GM11168 (cell line): ENCODE data around the gene CNKSR3.

Experiments
- in situ Hi-C: fragments of 300-500 bp; cut with MboI; formaldehyde crosslinking; loops from one replicate; pipeline ENCODE4 v1.12.0; 2022; ENCODE audit warnings: low sequenced_read_pairs; ENCODE audit not compliant: unreplicated experiment

Gene CNKSR3

DNA sequence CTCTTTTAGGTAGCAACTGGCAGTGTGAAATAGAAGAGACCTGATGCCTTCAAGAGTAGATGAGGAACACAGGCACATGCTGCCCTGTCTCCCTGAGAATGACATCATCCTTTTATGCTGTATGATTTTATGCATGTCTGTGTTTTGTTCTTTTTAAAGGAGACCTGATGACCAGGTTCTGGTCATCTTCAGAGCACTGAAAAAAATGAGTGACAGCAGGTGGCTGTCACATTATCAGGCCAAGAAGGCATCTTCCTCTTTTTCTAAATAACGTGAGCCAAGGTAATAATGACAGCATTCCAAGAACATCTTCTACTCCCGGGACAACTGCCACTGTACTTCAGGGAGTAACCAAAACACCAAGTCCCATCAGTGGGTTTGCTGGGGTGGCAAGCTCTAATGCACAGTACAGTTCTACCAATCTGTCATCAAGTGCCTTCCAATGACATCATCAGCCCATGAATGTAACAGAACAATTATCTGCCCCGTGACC lies 28.9 kb downstream of the CNKSR3 start:
- in situ Hi-C loops: no loop called here

DNA sequence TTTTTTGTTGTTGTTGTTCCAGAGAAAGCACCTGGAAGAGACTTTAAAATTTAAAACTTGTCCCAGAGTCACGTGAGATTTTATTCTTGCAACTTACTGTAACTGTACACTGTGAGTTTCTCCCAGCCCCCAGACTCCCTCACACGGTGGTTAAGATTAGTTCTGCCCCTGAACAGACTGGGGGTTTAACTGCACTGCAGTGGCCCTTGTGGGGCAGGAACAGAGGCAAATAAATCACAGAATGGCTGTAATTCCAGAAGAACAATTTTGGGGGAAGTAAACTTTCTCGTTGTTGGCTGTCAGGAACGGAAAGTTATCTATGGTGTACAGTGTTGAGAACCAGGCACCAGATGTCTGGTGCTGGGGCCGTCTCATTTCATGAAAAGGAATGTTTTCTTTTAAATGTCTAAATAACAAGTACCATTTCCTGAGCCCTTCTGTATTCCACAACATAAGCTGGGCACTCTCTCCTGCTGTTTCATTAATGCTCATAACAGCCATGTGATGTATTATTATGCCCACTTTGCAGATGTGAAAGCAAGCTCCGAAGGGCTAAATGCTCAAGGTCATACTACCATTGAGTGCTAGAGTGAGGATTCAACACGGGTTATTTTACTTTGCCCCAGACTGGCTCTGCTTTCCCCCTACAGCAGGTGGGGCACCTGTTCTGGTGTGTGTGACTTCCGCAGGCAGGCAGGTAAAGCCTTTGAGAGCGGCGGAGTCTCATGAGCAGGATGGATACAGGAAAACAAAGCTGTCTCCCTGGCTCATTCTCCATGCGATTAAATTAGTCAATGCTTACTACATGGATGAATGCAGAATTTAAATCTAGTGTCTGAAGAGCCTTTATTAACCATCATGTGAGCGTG lies 30.5 kb downstream of the CNKSR3 start:
- in situ Hi-C loops: no loop called here

- in situ Hi-C loops: no loop called here
Observed at GRCh38 chr6:154479351-154479769, 31.1 kb downstream of the CNKSR3 start.

GRCh38 chr6:154478701-154479060 lies 31.8 kb downstream of the CNKSR3 start:
- in situ Hi-C loops: no loop called here

DNA sequence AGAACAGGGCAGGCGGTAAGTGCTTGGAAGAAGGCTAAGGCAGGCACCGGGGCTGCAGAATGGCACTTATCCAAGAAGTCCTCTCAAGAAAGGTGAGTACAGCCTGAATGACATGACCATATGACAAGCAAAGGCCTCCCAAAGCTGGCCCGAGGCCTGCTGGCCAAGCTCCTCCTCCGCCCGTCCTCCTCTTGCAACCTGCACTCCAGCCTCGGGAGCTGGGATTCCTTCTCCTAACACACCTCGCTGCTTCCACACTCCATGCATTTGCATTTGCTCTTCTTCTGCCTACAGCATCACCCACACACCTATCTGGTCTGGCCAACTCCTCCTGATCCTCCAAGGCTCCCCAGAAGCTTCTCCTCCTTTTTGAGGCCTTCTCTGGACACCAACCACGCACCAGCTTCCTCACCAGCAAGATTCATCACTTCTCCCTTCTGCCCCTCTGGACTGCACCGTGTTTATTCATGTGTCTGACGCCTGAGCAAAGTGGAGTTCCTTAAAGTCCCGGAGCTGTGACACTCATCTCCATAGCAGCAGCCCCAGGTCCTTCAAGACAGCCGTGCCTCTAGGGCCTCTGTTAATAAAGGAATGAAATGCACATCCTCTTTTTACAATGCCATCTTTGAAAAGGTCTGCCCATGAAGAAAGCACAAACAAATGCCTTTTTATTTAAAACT lies 32.3 kb downstream of the CNKSR3 start:
- in situ Hi-C loops: no loop called here

DNA sequence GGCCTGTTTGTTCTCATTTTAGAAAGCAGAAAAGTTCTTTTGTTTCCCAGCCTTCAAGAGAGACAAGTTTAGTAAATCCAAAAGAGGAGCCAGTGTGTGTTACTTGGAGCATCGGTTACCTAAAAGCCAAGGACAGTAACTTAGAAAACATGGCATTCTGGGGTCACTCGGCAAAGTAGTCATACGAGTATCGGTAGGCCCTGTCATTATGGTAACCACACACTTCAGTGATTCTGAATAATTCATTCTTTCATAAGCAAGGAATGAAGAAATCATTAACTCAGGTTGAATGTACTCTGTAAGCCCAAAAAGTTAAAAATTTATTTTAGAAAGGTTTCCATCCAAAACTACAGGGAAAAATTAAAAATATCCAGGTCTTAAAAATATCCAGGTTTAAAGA lies 34.0 kb downstream of the CNKSR3 start:
- in situ Hi-C loops: no loop called here

DNA sequence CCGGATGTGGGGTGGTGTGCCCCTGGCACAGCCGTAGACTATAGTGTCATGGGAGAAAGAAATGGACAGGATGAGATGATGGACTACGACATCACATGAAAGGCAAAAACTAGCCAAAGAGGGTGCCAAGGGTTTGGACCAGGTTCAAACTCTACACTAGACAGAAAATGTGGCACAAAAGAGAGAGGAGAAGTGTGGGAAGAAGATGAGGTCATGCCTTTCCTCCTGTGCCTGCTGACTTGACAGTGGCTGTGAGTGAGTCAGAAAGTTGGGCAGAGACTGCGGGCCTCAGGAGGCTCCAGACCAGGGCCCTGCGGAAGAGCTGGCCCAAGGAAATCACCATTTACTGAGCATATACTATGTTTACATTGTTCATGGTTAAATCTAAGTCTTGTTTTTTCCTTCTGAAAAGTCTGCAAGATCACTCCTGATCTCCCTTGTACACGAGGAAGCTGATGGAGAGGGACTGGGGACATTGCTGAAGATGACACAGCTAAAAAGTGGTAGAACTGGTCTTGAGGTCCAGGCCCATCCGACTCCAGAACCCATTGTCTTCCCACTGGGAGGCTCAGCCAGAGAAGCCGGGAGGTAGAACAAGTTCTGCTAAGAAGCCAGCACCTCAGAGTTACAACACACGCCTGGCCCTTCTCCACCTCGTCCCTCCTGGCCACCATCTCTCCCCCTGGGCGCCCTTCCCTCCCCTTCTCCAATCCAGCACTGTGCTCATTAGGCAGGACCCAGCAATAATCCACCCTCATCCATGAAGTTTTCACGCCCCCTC lies 35.6 kb downstream of the CNKSR3 start:
- in situ Hi-C loops: no loop called here

DNA sequence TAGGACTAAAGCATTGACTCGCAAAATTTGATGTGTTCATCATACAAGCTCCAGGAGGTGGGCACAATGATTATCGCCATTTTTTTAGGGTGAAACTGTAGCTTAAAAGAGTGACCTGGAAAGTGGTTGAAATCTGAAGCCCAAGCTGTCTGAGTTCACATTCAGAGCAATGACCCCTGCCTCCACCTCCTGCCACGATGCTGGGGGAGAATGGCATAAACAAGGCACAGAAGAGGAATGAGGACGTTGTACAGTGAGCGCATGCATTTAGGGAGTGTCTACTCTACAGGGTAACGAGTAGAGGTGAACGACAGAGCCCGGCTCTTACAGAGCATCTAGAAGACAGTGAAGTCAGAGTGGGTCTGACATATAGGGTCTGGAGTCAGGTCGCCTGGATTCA lies 37.2 kb downstream of the CNKSR3 start:
- in situ Hi-C loops: no loop called here

DNA sequence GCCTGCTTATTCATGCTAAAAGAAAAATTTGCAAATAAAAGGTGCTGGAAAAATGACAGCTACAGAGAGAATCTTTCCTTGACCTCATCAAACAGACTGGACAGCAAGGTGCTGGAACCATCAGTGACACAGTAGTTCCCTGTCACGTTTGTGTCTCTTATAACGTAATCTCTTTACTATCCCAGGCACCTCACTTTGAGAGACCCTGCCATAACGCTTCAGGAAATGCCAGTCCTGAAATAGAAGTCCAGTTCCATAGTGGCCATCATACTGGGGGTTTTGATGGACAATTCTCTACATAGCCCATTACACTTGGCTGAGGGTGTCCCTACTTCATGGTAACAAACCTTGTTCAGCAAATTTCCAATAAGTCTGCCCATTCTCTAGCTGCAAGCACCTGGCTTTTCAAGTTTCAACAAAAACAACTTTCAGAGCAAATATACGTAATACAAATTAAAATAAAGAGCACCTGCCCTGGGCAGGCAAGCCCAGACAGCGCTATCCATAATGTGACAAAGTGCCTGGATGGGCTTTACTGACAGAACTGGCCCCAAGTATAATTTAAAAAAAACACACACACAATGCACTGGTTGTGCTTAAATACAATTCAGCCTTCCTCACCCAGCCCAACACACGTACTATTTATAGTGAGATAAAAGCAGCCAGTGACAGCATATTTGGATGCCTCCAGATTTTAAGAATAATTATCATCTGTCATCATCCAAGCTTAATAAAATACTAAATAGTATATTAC lies 38.7 kb downstream of the CNKSR3 start:
- in situ Hi-C loops: no loop called here

- in situ Hi-C loops: no loop called here
Observed at GRCh38 chr6:154469306-154469935, 41.1 kb downstream of the CNKSR3 start.

- in situ Hi-C loops: no loop called here
Observed at GRCh38 chr6:154468760-154469159, 41.7 kb downstream of the CNKSR3 start.

GRCh38 chr6:154466971-154467679 lies 43.4 kb downstream of the CNKSR3 start:
- in situ Hi-C loops: no loop called here

DNA sequence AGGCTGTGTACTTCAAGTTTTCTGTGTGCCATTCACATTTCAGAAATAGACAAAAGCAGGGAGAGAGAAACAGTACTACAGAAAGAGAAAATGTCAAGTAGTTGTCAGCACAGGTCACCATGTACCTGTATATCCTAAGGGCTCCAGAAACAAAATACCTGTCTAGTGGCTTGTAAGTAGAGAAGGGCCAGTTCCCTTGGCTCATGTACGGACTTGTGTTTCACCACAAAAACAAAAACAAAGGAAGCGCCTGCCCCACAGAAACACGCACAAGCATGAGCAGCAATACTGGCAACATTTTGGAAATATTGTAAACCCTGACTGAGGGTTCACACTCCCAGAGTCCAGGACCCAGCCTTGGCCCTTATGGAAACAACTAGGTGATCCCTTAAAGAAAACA lies 44.3 kb downstream of the CNKSR3 start:
- in situ Hi-C loops: no loop called here

- in situ Hi-C loops: no loop called here
Observed at GRCh38 chr6:154463573-154464419, 46.7 kb downstream of the CNKSR3 start.

DNA sequence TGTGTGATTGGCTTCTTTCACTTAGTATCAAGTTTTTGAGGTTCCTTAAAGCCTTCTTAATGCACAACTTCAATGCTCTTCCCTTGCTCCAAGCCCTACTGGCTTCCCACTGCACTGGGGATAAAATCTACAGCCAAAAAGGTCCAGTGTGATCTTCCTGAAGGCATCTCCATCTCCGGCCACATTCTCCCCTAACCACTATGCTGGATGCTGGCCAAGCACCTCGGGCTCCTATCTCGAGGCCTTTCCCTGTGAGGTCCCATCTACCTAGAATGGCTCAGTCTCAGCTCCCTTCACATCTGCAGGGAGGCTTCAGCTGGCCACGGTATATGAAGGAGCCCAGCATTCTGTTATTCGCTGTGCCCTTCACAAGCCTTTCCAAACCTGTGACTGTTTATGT lies 48.1 kb downstream of the CNKSR3 start:
- in situ Hi-C loops: no loop called here

GRCh38 chr6:154461348-154461747 lies 49.1 kb downstream of the CNKSR3 start:
- in situ Hi-C loops: no loop called here

- in situ Hi-C loops: no loop called here
Observed at GRCh38 chr6:154460306-154461071, 50.0 kb downstream of the CNKSR3 start.
